ENCODE results near the gene MMEL1. TPM values are rescaled to one million over a fixed set of nuclear protein-coding genes. Genes with fewer than 3 reads are reported as not detected.
"Not testable (repeated sequence)": the region's sequence is repeated elsewhere in the genome, so short reads cannot be mapped to it uniquely, and the experiment has no call there.

MMEL1 gene, protein sequence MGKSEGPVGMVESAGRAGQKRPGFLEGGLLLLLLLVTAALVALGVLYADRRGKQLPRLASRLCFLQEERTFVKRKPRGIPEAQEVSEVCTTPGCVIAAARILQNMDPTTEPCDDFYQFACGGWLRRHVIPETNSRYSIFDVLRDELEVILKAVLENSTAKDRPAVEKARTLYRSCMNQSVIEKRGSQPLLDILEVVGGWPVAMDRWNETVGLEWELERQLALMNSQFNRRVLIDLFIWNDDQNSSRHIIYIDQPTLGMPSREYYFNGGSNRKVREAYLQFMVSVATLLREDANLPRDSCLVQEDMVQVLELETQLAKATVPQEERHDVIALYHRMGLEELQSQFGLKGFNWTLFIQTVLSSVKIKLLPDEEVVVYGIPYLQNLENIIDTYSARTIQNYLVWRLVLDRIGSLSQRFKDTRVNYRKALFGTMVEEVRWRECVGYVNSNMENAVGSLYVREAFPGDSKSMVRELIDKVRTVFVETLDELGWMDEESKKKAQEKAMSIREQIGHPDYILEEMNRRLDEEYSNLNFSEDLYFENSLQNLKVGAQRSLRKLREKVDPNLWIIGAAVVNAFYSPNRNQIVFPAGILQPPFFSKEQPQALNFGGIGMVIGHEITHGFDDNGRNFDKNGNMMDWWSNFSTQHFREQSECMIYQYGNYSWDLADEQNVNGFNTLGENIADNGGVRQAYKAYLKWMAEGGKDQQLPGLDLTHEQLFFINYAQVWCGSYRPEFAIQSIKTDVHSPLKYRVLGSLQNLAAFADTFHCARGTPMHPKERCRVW
- total RNA-seq: 1 to 10 TPM in 2 of 6 experiments, not detected in 4; 1.2 to 2.0 TPM
- long read RNA-seq: 0 reads

DNA sequence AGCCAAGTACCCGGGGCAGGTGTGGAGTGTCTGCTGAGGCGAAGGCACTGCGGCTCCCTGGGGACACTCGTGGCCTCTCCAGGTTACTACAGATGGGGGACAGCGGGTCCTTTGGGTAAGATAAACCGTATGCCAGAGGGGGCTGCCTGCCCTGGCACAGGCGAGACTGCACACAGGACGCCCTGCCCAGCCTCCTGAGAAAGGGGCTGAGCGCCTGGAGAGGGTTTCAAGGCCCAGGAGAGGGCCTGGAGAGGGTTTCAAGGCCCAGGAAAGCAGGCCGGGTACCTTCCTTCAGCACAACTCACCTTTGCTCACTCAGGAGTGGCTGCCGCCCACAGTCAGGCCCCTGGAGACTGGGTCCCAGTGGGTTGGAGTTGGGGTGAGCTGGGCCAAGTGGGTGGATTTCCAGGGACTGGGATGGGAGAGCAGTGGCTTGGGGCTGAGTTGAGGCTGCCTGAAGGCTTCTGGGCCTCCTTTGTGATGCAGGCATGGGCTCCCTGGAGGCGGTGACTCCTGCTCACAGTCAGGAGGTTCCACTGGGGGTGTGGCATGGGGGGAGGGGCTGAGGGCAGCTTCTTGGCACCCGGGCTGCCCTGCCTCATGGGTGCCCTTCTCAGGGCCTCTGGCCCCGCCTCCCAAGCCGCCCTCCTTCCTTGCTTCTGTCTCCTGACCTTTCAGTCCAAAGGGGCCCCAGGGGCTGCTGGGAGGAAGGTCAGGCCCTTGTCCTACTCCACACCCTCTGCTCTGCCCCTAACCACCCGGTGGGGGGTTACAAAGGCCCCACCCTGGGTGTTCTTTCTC is at the start of gene MMEL1:
TSS of gene MMEL1 (minus strand) at position 456 of the 801 bp plus-strand sequence. CDS start 3,532 bp downstream, outside the sequence.
- TF ChIP-seq, protein P1, sequence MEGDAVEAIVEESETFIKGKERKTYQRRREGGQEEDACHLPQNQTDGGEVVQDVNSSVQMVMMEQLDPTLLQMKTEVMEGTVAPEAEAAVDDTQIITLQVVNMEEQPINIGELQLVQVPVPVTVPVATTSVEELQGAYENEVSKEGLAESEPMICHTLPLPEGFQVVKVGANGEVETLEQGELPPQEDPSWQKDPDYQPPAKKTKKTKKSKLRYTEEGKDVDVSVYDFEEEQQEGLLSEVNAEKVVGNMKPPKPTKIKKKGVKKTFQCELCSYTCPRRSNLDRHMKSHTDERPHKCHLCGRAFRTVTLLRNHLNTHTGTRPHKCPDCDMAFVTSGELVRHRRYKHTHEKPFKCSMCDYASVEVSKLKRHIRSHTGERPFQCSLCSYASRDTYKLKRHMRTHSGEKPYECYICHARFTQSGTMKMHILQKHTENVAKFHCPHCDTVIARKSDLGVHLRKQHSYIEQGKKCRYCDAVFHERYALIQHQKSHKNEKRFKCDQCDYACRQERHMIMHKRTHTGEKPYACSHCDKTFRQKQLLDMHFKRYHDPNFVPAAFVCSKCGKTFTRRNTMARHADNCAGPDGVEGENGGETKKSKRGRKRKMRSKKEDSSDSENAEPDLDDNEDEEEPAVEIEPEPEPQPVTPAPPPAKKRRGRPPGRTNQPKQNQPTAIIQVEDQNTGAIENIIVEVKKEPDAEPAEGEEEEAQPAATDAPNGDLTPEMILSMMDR (IDR thresholded peaks at IDR 0.05): no peak
- TF ChIP-seq POLR2A (IDR thresholded peaks at IDR 0.05): no peak
- Histone ChIP-seq H3K36me3 (no peaks in the 10 kb centered on the region), H3K4me1 (no peaks in the 10 kb centered on the region), H3K4me3 (no peak within 1 kb of the TSS), H3K9me3 (peaks cover 0 to 3% (median 0%) of the 10 kb centered on the region in 4 donors), H3K27me3 (no peaks in the 10 kb centered on the region), H3K27ac (no peak within 1 kb of the TSS)
- intact Hi-C loops (cut with DNase I): no loop called here
- DNase-seq: no peak
- no peak for ATAC-seq
- 17% methylated on average over 1 of the region's 16 CpGs for WGBS (ENCODE audit: insufficient coverage, low coverage, low lambda C conversion rate, missing lambda C conversion rate)

DNA sequence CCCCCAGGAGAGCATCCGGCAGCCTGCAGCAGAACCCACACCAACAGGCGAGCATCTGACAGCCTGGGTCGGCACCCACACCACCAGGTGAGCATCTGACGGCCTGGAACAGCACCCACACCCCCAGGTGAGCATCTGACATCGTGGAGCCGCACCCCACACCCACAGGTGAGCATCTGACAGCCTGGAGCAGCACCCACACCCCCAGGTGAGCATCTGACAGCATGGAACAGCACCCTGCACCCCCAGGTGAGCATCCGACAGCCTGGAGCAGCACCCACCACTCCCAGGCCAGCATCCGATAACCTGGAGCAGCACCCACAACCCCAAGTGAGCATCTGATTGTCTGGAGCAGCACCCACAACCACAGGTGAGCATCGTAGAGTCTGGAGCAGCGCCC is 43.9 kb upstream of the MMEL1 start:
- H3K36me3 ChIP-seq; H3K27ac ChIP-seq; H3K9me3 ChIP-seq; ATAC-seq; H3K4me1 ChIP-seq; intact Hi-C loops (cut with DNase I); H3K27me3 ChIP-seq; H3K4me3 ChIP-seq: not testable (repeated sequence)
- DNase-seq: peak in 1 of 3 donors; percentile 24
- WGBS (ENCODE audit: insufficient coverage, low coverage, low lambda C conversion rate, missing lambda C conversion rate): no CpG with 5 or more reads among the region's 10 CpGs

DNA sequence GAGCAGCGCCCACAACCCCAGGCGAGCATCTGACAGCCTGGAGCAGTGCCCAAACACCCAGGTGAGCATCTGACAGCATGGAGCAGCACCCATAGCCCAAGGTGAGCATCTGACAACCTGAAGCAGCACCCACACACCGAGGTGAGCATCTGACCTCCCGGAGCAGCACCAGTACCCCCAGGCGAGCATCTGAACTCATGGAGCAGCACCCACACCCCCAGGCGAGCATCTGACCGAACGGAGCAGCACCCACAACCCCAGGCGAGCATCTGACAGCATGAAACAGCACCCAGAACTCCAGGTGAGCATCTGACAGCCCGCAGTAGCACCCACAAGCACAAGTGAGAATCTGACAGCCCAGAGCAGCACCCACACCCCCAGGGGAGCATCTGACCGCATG is 38.8 kb upstream of the MMEL1 start:
- DNase-seq: peak in 2 of 3 donors; percentile 59 to 63
- intact Hi-C loops (cut with DNase I): not testable (repeated sequence)

DNA sequence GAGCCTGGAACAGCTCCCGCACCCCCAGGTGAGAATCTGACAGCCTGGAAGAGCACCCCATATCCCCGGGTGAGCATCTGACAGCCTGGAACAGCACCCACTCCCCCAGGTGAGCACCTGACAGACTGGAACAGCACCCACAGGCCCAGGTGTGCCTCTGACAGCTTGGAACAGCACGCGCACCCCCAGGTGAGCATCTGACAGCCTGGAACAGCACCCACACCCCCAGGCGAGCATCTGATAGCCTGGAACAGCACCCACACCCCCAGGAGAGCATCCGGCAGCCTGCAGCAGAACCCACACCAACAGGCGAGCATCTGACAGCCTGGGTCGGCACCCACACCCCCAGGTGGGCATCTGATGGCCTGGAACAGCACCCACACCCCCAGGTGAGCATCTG is 27.0 kb upstream of the MMEL1 start:
- ATAC-seq: not testable (repeated sequence)
- DNase-seq: peak in 2 of 3 donors; percentile 70 to 71

More for the DNA sequence above, 38.8 kb upstream of the MMEL1 start:
- H3K9me3 ChIP-seq, H3K27ac ChIP-seq, H3K4me3 ChIP-seq, ATAC-seq, H3K27me3 ChIP-seq, H3K36me3 ChIP-seq, H3K4me1 ChIP-seq: not testable (repeated sequence)
- 25% methylated on average over 7 of the region's 11 CpGs for WGBS (ENCODE audit: insufficient coverage, low coverage, low lambda C conversion rate, missing lambda C conversion rate)

DNA sequence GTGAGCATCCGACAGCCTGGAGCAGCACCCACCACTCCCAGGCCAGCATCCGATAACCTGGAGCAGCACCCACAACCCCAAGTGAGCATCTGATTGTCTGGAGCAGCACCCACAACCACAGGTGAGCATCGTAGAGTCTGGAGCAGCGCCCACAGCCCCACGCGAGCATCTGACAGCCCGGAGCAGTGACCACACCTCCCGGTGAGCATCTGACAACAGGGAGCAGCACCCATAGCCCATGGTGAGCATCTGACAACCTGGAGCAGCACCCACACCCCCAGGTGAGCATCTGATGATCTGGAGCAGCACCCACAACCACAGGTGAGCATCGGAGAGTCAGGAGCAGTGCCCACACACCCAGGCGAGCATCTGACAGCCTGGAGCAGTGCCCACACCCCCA is 25.1 kb upstream of the MMEL1 start:
- H3K27ac ChIP-seq; intact Hi-C loops (cut with DNase I); H3K9me3 ChIP-seq; H3K36me3 ChIP-seq; ATAC-seq; H3K27me3 ChIP-seq; H3K4me1 ChIP-seq; H3K4me3 ChIP-seq: not testable (repeated sequence)
- no CpG with 5 or more reads among the region's 10 CpGs for WGBS (ENCODE audit: insufficient coverage, low coverage, low lambda C conversion rate, missing lambda C conversion rate)
- peak in 1 of 3 donors; percentile 73 for DNase-seq

More for the DNA sequence above, 27.0 kb upstream of the MMEL1 start:
- WGBS (ENCODE audit: insufficient coverage, low coverage, low lambda C conversion rate, missing lambda C conversion rate): 27% methylated on average over 4 of the region's 8 CpGs
- H3K9me3 ChIP-seq; intact Hi-C loops (cut with DNase I); H3K27ac ChIP-seq; H3K36me3 ChIP-seq; H3K4me3 ChIP-seq; H3K4me1 ChIP-seq; H3K27me3 ChIP-seq: not testable (repeated sequence)

DNA sequence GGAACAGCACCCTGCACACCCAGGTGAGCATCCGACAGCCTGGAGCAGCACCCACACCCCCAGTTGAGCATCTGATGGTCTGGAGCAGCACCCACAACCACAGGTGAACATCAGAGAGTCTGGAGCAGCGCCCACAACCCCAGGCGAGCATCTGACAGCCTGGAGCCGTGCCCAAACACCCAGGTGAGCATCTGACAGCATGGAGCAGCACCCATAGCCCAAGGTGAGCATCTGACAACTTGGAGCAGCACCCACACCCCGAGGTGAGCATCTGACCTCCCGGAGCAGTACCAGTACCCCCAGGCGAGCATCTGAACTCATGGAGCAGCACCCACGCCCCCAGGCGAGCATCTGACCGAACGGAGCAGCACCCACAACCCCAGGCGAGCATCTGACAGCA is 24.3 kb upstream of the MMEL1 start:
- H3K27me3 ChIP-seq; H3K4me3 ChIP-seq; intact Hi-C loops (cut with DNase I); H3K36me3 ChIP-seq; H3K9me3 ChIP-seq; ATAC-seq; H3K27ac ChIP-seq; H3K4me1 ChIP-seq: not testable (repeated sequence)
- peak in 2 of 3 donors; percentile 76 to 83 for DNase-seq
- no CpG with 5 or more reads among the region's 12 CpGs for WGBS (ENCODE audit: insufficient coverage, low coverage, low lambda C conversion rate, missing lambda C conversion rate)

DNA sequence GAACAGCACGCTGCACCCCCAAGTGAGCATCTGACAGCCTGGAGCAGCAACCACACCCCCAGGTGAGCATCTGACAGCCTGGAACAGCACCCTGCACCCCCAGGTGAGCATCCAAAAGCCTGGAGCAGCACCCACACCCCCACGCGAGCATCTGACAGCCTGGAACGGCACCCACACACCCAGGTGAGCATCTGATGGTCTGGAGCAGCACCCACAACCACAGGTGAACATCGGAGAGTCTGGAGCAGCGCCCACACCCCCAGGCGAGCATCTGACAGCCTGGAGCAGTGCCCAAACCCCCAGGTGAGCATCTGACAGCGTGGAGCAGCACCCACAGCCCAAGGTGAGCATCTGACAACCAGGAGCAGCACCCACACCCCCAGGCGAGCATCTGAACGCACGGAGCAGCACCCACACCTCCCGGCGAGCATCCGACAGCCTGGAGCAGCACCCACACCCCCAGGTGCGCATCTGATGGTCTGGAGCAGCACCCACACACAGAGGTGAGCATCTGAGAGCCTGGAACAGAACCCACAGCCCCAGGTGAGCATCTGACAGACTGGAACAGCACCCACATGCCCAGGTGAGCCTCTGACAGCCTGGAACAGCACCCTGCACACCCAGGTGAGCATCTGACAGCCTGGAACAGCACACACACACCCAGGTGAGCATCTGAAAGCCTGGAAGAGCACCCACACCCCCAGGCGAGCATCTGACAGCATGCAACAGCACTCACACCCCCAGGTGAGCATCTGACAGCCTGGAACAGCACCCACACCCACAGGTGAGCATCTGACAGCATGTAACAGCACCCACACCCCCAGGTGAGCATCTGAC is 23.0 kb upstream of the MMEL1 start:
- H3K36me3 ChIP-seq; H3K9me3 ChIP-seq; intact Hi-C loops (cut with DNase I); ATAC-seq; H3K4me1 ChIP-seq; H3K27me3 ChIP-seq; H3K27ac ChIP-seq; H3K4me3 ChIP-seq: not testable (repeated sequence)
- 18% methylated on average over 15 of the region's 16 CpGs for whole genome bisulfite sequencing (ENCODE audit: insufficient coverage, low coverage, low lambda C conversion rate, missing lambda C conversion rate)
- DNase-seq: peak; percentile 41 to 80 (median 55)

DNA sequence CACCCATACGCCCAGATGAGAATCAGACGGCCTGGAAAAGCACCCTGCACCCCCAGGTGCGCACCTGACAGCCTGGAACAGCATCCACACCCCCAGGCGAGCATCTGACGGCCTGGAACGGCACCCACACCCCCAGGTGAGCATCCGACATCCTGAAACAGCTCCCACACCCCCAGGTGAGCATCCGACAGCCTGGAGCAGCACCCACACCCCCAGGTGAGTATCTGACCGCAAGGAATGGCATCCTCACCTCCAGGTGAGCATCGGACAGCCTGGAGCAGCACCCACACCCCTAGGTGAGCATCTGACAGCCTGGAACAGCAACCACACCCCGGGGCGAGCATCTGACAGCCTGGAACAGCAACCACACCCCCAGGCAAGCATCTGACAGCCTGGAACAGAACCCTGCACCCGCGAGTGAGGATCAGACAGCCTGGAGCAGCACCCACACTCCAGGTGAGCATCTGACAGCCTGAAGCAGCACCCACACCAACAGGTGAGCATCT is 21.7 kb upstream of the MMEL1 start:
- WGBS (ENCODE audit: insufficient coverage, low coverage, low lambda C conversion rate, missing lambda C conversion rate): 28% methylated on average over 14 of the region's 14 CpGs
- H3K27ac ChIP-seq; intact Hi-C loops (cut with DNase I); H3K4me3 ChIP-seq; H3K36me3 ChIP-seq; ATAC-seq; H3K4me1 ChIP-seq; H3K9me3 ChIP-seq; H3K27me3 ChIP-seq: not testable (repeated sequence)
- peak in 2 of 3 donors; percentile 25 to 74 for DNase-seq

Data from right lobe of liver (tissue), 6 donors.